Body of pancreas (tissue), 4 donors: ENCODE data around the gene CCDC117.

ENCODE experiments used
- CTCF ChIP-seq, 7 experiments: fragments of 450-650 bp in 4 of 7; fragments of 200-600 bp in 3 of 7; sonication (generic) in 3 of 7; IDR thresholded peaks; one replicate each; pipeline ENCODE4 v1.5.1; 2016 to 2019; ENCODE audit warnings: antibody characterized with exemption in 7 of 7
- POLR2A ChIP-seq, 3 donors: fragments of 450-650 bp; IDR thresholded peaks; one replicate each; pipeline ENCODE4 v1.6.1; 2016; ENCODE audit warnings: antibody characterized with exemption in 3 of 3, mild to moderate bottlenecking in 2 of 3

- peak in 2 of 3 donors; percentile 58 to 61 for TF ChIP-seq POLR2A (IDR thresholded peaks at IDR 0.05)
- TF ChIP-seq CTCF (IDR thresholded peaks at IDR 0.05) = no peak
These were observed 29.5 kb downstream of the CCDC117 start for GRCh38 chr22:28801845-28802594.
